BJ (cell line): ENCODE measurements around the gene SLC39A10. TPM values are rescaled to one million over a fixed set of nuclear protein-coding genes. Genes with fewer than 3 reads are reported as not detected.

Source experiments
- CTCF ChIA-PET: fragments of 350-600 bp; formaldehyde crosslinking; extraction: SDS; loops from one replicate; lab custom pipeline; 2021; ENCODE audit warnings: antibody characterized with exemption, inconsistent platforms; lab: Yijun Ruan, JAX
- POLR2A ChIA-PET: fragments of 300-600 bp; sonication (Branson Sonifier 250); formaldehyde crosslinking; extraction: SDS; loops from one replicate; lab custom pipeline; 2021; ENCODE audit warnings: antibody characterized with exemption; lab: Charles Lee
- DNase-seq: peaks from one replicate; pipeline ENCODE4 v3.0.0-alpha.2; 2011; ENCODE audit warnings: low read depth
- H3K27me3 ChIP-seq: 2 replicates; pipeline ENCODE4 v1.6.0; 2011; ENCODE audit warnings: low read length; ENCODE audit not compliant: control insufficient read depth, insufficient read depth
- H3K36me3 ChIP-seq: 2 replicates; pipeline ENCODE4 v1.5.1; 2011; ENCODE audit warnings: low read length; ENCODE audit not compliant: control insufficient read depth, insufficient read depth
- H3K4me3 ChIP-seq: 2 replicates; pipeline ENCODE4 v1.5.1; 2011; ENCODE audit warnings: low read depth, mild to moderate bottlenecking, control low read depth, low read length
- polyA plus RNA-seq: library from polyadenylated mRNA; depleted of rRNA; stranded (reverse); fragments of >200 nt; gene quantifications from 2 replicates; pipeline ENCODE4 v1.2.3, GENCODE V29; 2011
- TF ChIP-seq, protein P1 (sequence below): IDR thresholded peaks from 2 replicates; pipeline ENCODE4 v1.5.1; 2011; ENCODE audit warnings: low read depth, mild to moderate bottlenecking, control low read depth, inconsistent platforms, low read length, moderate library complexity; ENCODE audit not compliant: insufficient read depth

The SLC39A10 gene
- polyA plus RNA-seq, 1 experiment = 13.7 TPM

DNA sequence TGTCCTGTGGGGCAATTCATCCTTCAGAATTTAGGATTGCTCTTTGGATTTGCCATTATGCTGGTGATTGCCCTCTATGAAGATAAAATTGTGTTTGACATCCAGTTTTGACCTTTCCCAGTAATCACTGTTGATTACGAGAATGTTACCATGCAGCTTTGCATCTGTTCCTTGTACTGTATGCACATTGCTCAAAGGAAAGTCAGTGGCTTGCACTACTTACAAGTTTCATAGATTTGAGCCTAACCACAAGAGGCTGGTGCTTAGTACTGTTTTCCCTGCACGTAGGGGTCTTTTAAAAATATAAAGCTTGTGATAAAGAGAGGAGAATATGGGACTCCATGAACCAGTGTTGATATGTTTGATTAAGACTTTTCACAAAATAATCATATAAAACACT is 77.9 kb downstream of the SLC39A10 start:
- no peak for DNase-seq
- ChIA-PET CTCF (interaction anchor here (1.6 to 1.8 kb wide), 2 partner anchors 16 to 75 kb away, joined by 3 read pairs; no protein-coding TSS in a partner anchor), POLR2A (no interaction called here)
- TF ChIP-seq, protein P1, sequence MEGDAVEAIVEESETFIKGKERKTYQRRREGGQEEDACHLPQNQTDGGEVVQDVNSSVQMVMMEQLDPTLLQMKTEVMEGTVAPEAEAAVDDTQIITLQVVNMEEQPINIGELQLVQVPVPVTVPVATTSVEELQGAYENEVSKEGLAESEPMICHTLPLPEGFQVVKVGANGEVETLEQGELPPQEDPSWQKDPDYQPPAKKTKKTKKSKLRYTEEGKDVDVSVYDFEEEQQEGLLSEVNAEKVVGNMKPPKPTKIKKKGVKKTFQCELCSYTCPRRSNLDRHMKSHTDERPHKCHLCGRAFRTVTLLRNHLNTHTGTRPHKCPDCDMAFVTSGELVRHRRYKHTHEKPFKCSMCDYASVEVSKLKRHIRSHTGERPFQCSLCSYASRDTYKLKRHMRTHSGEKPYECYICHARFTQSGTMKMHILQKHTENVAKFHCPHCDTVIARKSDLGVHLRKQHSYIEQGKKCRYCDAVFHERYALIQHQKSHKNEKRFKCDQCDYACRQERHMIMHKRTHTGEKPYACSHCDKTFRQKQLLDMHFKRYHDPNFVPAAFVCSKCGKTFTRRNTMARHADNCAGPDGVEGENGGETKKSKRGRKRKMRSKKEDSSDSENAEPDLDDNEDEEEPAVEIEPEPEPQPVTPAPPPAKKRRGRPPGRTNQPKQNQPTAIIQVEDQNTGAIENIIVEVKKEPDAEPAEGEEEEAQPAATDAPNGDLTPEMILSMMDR = no peak
- no peaks in the 10 kb centered on the region for H3K36me3 ChIP-seq
- H3K4me3 ChIP-seq = no peak overlapping the region
- H3K27me3 ChIP-seq = no peaks in the 10 kb centered on the region

DNA sequence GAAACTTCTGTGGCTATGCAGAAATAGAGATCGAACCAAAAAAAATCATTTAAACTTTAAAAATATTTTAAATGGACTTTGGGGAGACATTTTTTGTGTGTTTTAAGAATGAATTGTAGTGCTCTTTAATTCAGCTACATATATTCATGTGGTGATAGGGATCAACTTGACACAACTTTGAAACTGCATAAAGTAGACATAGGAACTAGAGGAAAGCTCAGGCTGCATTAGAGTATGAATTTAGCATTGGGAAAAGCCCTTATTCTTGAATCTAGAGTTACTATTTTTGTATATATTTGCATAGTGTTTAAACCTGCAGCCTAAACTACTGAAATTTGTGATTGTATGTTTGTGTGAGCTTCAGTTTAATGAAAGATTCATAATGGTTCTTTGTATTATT is 78.3 kb downstream of the SLC39A10 start:
- no peak for DNase-seq
- ChIA-PET POLR2A (no interaction called here), CTCF (interaction anchor here (0.9 to 1.8 kb wide), 3 partner anchors 16 to 203 kb away, joined by 3 read pairs; no protein-coding TSS in a partner anchor)
- H3K36me3 ChIP-seq = no peaks in the 10 kb centered on the region
- TF ChIP-seq, protein P1 = no peak
- no peaks in the 10 kb centered on the region for H3K27me3 ChIP-seq
- H3K4me3 ChIP-seq = no peak overlapping the region

DNA sequence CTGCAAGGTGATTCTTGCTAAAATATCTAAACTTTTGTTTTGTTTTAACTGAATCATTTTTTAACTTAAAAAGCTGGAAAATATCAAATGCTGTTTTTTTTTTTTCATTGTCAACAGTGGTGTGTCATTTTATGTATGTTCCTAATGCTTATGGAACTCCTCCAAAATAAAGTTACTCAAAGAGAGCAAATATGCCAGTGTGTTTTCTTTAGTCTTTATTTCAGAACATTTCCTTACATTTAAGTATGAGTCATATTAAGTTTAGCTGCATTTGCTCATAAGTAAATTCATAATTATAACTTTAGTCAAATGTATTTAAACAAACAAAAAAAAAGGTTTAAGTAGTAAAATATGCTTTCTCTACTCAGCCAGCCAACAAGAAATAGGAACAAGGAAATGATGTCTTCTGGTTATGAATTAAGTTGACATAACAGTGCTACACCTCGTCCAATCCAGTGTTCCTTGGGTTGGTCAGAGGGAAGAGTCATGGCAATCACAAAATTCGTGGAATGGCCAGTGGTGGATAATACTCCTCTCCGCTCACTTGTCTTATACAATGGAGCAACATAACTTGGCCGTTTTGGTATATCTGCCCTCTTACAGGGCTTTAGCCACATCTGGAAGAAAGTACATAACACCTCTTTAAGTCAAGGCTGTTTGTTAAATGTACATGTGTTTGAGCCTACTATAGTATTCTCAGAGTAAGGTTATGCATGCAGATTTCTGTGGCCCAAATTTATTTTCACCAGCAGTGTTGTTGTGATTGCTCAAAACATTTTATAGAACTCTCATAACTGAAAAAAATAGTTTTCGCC is 80.7 kb downstream of the SLC39A10 start:
- no peak for DNase-seq
- CTCF ChIA-PET = no interaction called here
- no peak overlapping the region for H3K4me3 ChIP-seq
- no peaks in the 10 kb centered on the region for H3K36me3 ChIP-seq
- TF ChIP-seq, protein P1 = no peak
- H3K27me3 ChIP-seq = no peaks in the 10 kb centered on the region
- POLR2A ChIA-PET = no interaction called here

DNA sequence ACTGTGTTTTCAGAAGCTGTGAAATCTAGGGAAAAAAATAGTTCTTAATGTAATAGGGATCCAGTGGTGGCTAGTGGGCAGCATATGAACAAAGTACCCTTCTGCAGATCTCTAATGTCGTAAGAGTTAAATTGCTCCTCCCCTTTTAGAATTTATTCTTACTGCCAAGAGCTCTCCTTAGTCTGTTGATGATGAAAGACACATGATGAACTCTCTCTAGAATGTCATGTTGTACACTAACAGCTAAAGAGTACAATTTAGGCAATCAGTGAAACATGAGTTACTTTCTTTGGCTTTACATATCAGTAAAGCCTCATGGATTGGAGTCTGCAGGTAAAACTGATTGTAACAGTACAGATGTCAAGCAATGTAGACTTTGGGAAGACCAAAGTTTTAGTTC is 84.2 kb downstream of the SLC39A10 start:
- ChIA-PET POLR2A (no interaction called here), CTCF (no interaction called here)

More for the DNA sequence above, 84.2 kb downstream of the SLC39A10 start:
- no peak for DNase-seq
- no peaks in the 10 kb centered on the region for H3K27me3 ChIP-seq
- H3K4me3 ChIP-seq = no peak overlapping the region
- TF ChIP-seq, protein P1 = no peak
- H3K36me3 ChIP-seq = no peaks in the 10 kb centered on the region
